Upper lobe of left lung (tissue), 6 donors: Measurements from ENCODE around the gene ENSA. TPM values are rescaled to one million over a fixed set of nuclear protein-coding genes. Genes with fewer than 3 reads are reported as not detected.

Experiments
- ATAC-seq, 2 donors: fragments of 200-7000 bp; cut with Tn5 transposase; one replicate each; pipeline ENCODE4 v1.9.1; 2022; ENCODE audit warnings: mild to moderate bottlenecking in 2 of 2, moderate library complexity in 2 of 2; ENCODE audit not compliant: low FRiP score in 2 of 2
- DNase-seq, 2 donors: peaks; one replicate each; pipeline ENCODE4 v3.0.0-alpha.2; 2019 to 2020
- H3K27ac ChIP-seq, 4 donors: fragments of 200-600 bp; sonication (generic); one replicate each; pipeline ENCODE4 v1.5.1; 2016 to 2019
- H3K27me3 ChIP-seq, 4 donors: fragments of 200-600 bp; sonication (generic); one replicate each; pipeline ENCODE4 v1.5.1; 2017 to 2019
- H3K36me3 ChIP-seq, 4 donors: fragments of 200-600 bp; sonication (generic); one replicate each; pipeline ENCODE4 v1.5.1; 2016 to 2019
- H3K4me1 ChIP-seq, 4 donors: fragments of 200-600 bp; sonication (generic); one replicate each; pipeline ENCODE4 v1.5.1; 2018 to 2019
- H3K4me3 ChIP-seq, 4 donors: fragments of 200-600 bp; sonication (generic); one replicate each; pipeline ENCODE4 v1.5.1; 2017 to 2019; ENCODE audit warnings: mild to moderate bottlenecking in 2 of 4, moderate library complexity in 1 of 4
- H3K9me3 ChIP-seq, 4 donors: fragments of 200-600 bp; sonication (generic); one replicate each; pipeline ENCODE4 v1.5.1; 2018 to 2019
- CTCF ChIP-seq, 6 experiments: fragments of 450-650 bp in 4 of 6; fragments of 200-600 bp in 2 of 6; sonication (generic) in 2 of 6; IDR thresholded peaks; one replicate each; pipeline ENCODE4 v1.5.1; 2016 to 2019; ENCODE audit warnings: antibody characterized with exemption in 6 of 6
- EP300 ChIP-seq, 4 donors: sonication (generic); formaldehyde crosslinking; IDR thresholded peaks; one replicate each; pipeline ENCODE4 v1.5.1; 2017; ENCODE audit warnings: antibody characterized with exemption in 4 of 4, control low read depth in 2 of 4
- POLR2A ChIP-seq, 4 donors: fragments of 450-650 bp; IDR thresholded peaks; one replicate each; pipeline ENCODE4 v1.5.1; 2016 to 2017; ENCODE audit warnings: antibody characterized with exemption in 4 of 4, mild to moderate bottlenecking in 2 of 4
- POLR2AphosphoS5 ChIP-seq, 2 donors: sonication (generic); formaldehyde crosslinking; IDR thresholded peaks; one replicate each; pipeline ENCODE4 v1.5.1; 2017; ENCODE audit warnings: antibody characterized with exemption in 2 of 2
- WGBS, 2 donors: methylation state at CpG; one replicate each; pipeline ENCODE4 v1.1.5; 2017 to 2018; 5-methylcytosine and 5-hydroxymethylcytosine counted together
- total RNA-seq, 6 donors: library from RNA; depleted of rRNA in 4 of 6; stranded (reverse); fragments of >200 nt in 4 of 6; gene quantifications; one replicate each; pipeline versions ENCODE4 v1.1.0 to v1.2.1, GENCODE V29; 2016 to 2021
- donor health status: DM: no; HTN: no; CAD: no; lungs with moderate emphysema.
- donor health status: DM: no; HTN: yes; CAD: no; lungs with severe emphysema.

The ENSA gene
- total RNA-seq, 6 donors from 2014 or later, result 141 to 271 (median 212) TPM

DNA sequence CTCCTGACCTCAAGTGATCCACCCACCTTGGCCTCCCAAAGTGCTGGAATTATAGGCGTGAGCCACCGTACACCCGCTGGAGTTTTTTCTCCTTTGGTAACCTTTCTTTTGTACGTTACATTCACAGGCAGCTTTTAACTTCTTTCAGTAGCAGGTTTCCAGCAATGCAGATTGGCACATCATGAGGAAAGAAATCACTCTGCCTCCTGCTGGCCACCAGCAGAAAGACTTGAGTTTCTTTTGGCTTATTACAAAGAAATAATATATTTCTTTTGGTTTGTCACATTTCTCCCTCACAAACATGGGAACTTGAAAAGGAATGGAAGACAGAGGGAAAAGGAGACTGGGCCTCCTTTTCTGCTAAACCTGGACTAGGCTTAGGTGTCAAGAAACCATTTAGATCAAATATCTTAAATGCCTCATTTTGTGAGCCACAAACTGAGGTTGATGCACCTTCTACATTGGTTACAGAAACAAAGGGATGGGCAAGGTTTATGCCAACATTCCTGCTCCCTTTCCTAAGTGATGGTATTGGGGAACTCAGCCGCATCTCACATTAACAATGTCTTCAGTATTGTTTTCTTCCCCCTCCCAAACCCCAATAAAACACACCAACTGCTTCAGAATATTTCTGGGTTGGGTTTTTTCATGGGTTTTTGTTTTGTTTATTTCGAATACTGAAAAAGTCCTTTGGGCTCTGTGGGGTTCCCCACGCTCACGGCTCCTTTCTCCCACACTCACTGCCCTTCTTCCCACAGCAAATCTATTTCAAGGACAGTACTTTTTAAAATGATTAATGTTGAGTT is 7.7 kb downstream of the ENSA start:
- WGBS, 2 donors, result 48 to 49% methylated on average over 8 of the region's 8 CpGs
- no peaks in the 10 kb centered on the region for H3K27me3 ChIP-seq
- peak overlapping the region in 1 of 4 donors; percentile 10 for H3K4me3 ChIP-seq
- peaks cover 40 to 51% (median 46%) of the 10 kb centered on the region in 4 donors for H3K4me1 ChIP-seq
- peaks cover 25 to 79% (median 44%) of the 10 kb centered on the region in 4 donors for H3K36me3 ChIP-seq
- H3K9me3 ChIP-seq, result no peaks in the 10 kb centered on the region
- no peak for TF ChIP-seq POLR2A (IDR thresholded peaks at IDR 0.05)
- TF ChIP-seq POLR2AphosphoS5 (IDR thresholded peaks at IDR 0.05), result peak; percentile 13 to 76
- no peak for TF ChIP-seq EP300 (IDR thresholded peaks at IDR 0.05)
- peak; percentile 44 to 88 (median 78) for TF ChIP-seq CTCF (IDR thresholded peaks at IDR 0.05)
- ATAC-seq (peak in 1 of 2 donors; percentile 56), DNase-seq (peak in 1 of 2 donors; percentile 72)
- peak overlapping the region; percentile 40 to 81 (median 69) for H3K27ac ChIP-seq

DNA sequence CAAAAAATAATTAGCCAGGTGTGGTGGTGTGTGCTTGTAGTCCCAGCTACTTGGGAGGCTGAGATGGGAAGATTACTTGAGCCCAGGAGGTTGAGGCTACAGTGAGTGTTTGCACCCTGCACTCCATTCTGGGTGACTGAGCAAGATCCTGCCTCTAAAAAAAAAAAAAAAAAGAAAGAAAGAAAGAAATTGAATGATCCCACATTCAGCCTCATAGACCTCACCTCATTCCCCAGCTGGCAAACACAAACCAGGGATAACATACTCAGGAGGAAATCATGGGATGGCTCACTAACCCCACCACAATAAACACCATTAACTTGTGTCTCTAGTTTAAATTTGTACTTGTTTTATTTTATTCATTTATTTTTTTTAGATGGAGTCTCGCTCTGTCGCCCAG is 8.5 kb downstream of the ENSA start:
- H3K27me3 ChIP-seq, result no peaks in the 10 kb centered on the region
- H3K36me3 ChIP-seq, result peaks cover 17 to 75% (median 36%) of the 10 kb centered on the region in 4 donors
- H3K4me1 ChIP-seq, result peaks cover 40 to 51% (median 46%) of the 10 kb centered on the region in 4 donors
- ATAC-seq (no peak), DNase-seq (no peak)
- H3K27ac ChIP-seq, result peak overlapping the region; percentile 40 to 81 (median 69)
- 97% methylated on average over 2 of the region's 2 CpGs for WGBS, 2 donors
- no peaks in the 10 kb centered on the region for H3K9me3 ChIP-seq
- H3K4me3 ChIP-seq, result no peak overlapping the region
- TF ChIP-seq POLR2A (IDR thresholded peaks at IDR 0.05) (no peak), POLR2AphosphoS5 (IDR thresholded peaks at IDR 0.05) (no peak), CTCF (IDR thresholded peaks at IDR 0.05) (no peak), EP300 (IDR thresholded peaks at IDR 0.05) (no peak)

GRCh38 chr1:150619576-150620509 is 9.6 kb downstream of the ENSA start:
- peaks cover 41 to 59% (median 52%) of the 10 kb centered on the region in 4 donors for H3K4me1 ChIP-seq
- 16 to 25% methylated on average over 4 of the region's 4 CpGs for WGBS, 2 donors
- H3K27me3 ChIP-seq, result no peaks in the 10 kb centered on the region
- DNase-seq (peak in 1 of 2 donors; percentile 57), ATAC-seq (peak; percentile 81 to 83)
- peak in 5 of 6 experiments; percentile 20 to 47 (median 36) for TF ChIP-seq CTCF (IDR thresholded peaks at IDR 0.05)
- TF ChIP-seq POLR2AphosphoS5 (IDR thresholded peaks at IDR 0.05), result peak in 1 of 2 donors; percentile 50
- peak in 1 of 4 donors; percentile 43 for TF ChIP-seq POLR2A (IDR thresholded peaks at IDR 0.05)
- TF ChIP-seq EP300 (IDR thresholded peaks at IDR 0.05), result no peak
- H3K27ac ChIP-seq, result peak overlapping the region; percentile 40 to 81 (median 69)
- H3K9me3 ChIP-seq, result no peaks in the 10 kb centered on the region
- peaks cover 7 to 65% (median 27%) of the 10 kb centered on the region in 4 donors for H3K36me3 ChIP-seq
- H3K4me3 ChIP-seq, result no peak overlapping the region

GRCh38 chr1:150615346-150616201 is 13.8 kb downstream of the ENSA start:
- 80 to 85% methylated on average over 12 of the region's 12 CpGs for WGBS, 2 donors
- no peak for ATAC-seq
- H3K4me1 ChIP-seq, result peaks cover 54 to 72% (median 61%) of the 10 kb centered on the region in 4 donors
- TF ChIP-seq CTCF (IDR thresholded peaks at IDR 0.05), result no peak
- TF ChIP-seq POLR2A (IDR thresholded peaks at IDR 0.05), result no peak
- no peak for TF ChIP-seq EP300 (IDR thresholded peaks at IDR 0.05)
- no peak for TF ChIP-seq POLR2AphosphoS5 (IDR thresholded peaks at IDR 0.05)
- no peak for DNase-seq
- H3K9me3 ChIP-seq, result no peaks in the 10 kb centered on the region
- no peak overlapping the region for H3K4me3 ChIP-seq
- H3K36me3 ChIP-seq, result peaks cover 2 to 34% (median 8%) of the 10 kb centered on the region in 4 donors
- H3K27ac ChIP-seq, result peak overlapping the region; percentile 55 to 95 (median 91)
- no peaks in the 10 kb centered on the region for H3K27me3 ChIP-seq
